COLO829 (cell line): ENCODE results near the gene SYTL3.
"Not testable (repeated sequence)": the region's sequence is repeated elsewhere in the genome, so short reads cannot be mapped to it uniquely, and the experiment has no call there.

Experiments used
- DNase-seq: peaks from one replicate; pipeline ENCODE4 v3.0.0; 2012; ENCODE audit warnings: low spot score

Gene SYTL3

GRCh38 chr6:158773581-158774449 lies 124.0 kb downstream of the SYTL3 start:
- DNase-seq: no peak

GRCh38 chr6:158774717-158775449 lies 125.0 kb downstream of the SYTL3 start:
- no peak for DNase-seq

- no peak for DNase-seq
Observed at GRCh38 chr6:158775832-158776231, 126.0 kb downstream of the SYTL3 start.

- no peak for DNase-seq
Observed at GRCh38 chr6:158776737-158777136, 126.9 kb downstream of the SYTL3 start.

GRCh38 chr6:158777510-158777909 lies 127.7 kb downstream of the SYTL3 start:
- DNase-seq: no peak

- no peak for DNase-seq
Observed at GRCh38 chr6:158778005-158778527, 128.2 kb downstream of the SYTL3 start.

GRCh38 chr6:158780246-158780884 lies 130.5 kb downstream of the SYTL3 start:
- no peak for DNase-seq

- DNase-seq: no peak
Observed at GRCh38 chr6:158780988-158781691, 131.3 kb downstream of the SYTL3 start.

- no peak for DNase-seq
Observed at GRCh38 chr6:158781692-158782373, 132.0 kb downstream of the SYTL3 start.

GRCh38 chr6:158782432-158783166 lies 132.7 kb downstream of the SYTL3 start:
- no peak for DNase-seq

GRCh38 chr6:158783167-158783450 lies 133.3 kb downstream of the SYTL3 start:
- DNase-seq: no peak

GRCh38 chr6:158783851-158784250 lies 134.0 kb downstream of the SYTL3 start:
- no peak for DNase-seq

GRCh38 chr6:158784505-158784904 lies 134.7 kb downstream of the SYTL3 start:
- DNase-seq: no peak

GRCh38 chr6:158785036-158785435 lies 135.2 kb downstream of the SYTL3 start:
- no peak for DNase-seq

- no peak for DNase-seq
Observed at GRCh38 chr6:158786645-158787304, 136.9 kb downstream of the SYTL3 start.

- DNase-seq: no peak
Observed at GRCh38 chr6:158787395-158787794, 137.5 kb downstream of the SYTL3 start.

GRCh38 chr6:158789115-158789917 lies 139.5 kb downstream of the SYTL3 start:
- no peak for DNase-seq

- no peak for DNase-seq
Observed at GRCh38 chr6:158791274-158791855, 141.5 kb downstream of the SYTL3 start.

- DNase-seq: not testable (repeated sequence)
Observed at GRCh38 chr6:158792505-158792904, 142.7 kb downstream of the SYTL3 start.
